HG03060 (cell line): ENCODE data around the gene RAB5IF.
A peak's percentile ranks its signal among the peaks of the same experiment; 100 is the strongest.
"Not testable (repeated sequence)": the region's sequence is repeated elsewhere in the genome, so short reads cannot be mapped to it uniquely, and the experiment has no call there.

ENCODE experiments used
- ATAC-seq: cut with Tn5 transposase; IDR thresholded peaks from one replicate; pipeline ENCODE4 v1.9.1; 2021; ENCODE audit warnings: low read depth, moderate number of reproducible peaks; ENCODE audit not compliant: unreplicated experiment

The RAB5IF gene

DNA sequence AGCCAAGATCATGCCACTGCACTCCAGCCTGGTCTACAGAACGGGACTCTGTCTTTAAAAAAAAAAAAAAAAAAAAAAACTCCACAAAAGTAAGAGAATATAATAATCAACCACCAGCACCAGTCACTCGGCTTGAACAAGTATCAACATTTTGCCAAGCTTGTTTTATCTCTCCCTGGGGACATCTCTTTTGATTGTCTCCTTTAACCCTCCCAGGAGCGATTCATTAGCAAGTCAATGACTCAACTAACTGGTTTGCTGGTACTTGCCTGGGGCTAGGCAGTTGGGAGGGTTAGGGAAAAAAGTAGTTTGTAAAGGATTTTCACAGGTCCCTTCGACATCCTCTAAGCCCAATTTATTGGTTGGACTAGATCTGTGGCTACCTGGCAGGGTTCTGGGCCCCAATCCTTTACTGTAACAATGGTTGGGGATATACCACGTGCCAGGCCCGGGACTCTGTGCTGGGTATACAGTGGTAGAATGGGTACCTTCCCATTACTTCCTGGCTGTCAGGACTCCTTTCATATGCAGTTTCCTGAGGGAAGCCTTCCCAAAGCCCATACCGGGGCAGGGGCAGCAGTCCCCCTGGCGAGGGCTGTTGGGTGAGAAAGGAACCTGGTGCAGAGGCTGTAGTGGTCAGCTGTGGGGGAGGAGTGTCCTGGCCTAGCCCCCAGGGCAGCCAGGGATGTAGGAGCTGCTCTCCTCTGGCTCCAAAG is 20.0 kb upstream of the RAB5IF start:
- ATAC-seq, result no peak

- no peak for ATAC-seq
Observed at GRCh38 chr20:36587388-36588070, 18.1 kb upstream of the RAB5IF start.

DNA sequence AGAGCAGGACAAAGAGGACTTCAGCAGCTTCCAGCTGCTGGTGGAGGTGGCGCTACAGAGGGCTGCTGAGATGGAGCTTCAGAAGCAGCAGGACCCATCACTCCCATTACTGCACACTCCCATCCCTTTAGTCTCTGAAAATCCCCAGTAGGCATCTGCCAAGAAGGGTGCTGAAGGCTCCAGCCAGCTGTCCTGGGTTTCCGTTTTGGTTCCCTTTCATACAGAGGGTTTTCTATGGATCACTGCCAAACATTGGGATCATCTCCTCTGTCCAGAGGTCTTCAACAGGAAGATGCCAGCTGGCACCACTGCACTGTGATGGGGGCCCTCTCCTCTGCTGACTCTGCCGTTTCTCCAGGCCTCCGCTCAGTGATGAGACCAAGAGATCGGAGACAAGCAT is 14.3 kb upstream of the RAB5IF start:
- no peak for ATAC-seq

GRCh38 chr20:36591854-36592641 is 13.5 kb upstream of the RAB5IF start:
- no peak for ATAC-seq

- ATAC-seq, result no peak
Observed at GRCh38 chr20:36593347-36593929, 12.1 kb upstream of the RAB5IF start.

GRCh38 chr20:36599912-36600345 is 5.7 kb upstream of the RAB5IF start:
- ATAC-seq, result no peak

- no peak for ATAC-seq
Observed at GRCh38 chr20:36601540-36601939, 4.0 kb upstream of the RAB5IF start.

- ATAC-seq, result peak; percentile 24
Observed at GRCh38 chr20:36604952-36605398, 604 bp upstream of the RAB5IF start.

DNA sequence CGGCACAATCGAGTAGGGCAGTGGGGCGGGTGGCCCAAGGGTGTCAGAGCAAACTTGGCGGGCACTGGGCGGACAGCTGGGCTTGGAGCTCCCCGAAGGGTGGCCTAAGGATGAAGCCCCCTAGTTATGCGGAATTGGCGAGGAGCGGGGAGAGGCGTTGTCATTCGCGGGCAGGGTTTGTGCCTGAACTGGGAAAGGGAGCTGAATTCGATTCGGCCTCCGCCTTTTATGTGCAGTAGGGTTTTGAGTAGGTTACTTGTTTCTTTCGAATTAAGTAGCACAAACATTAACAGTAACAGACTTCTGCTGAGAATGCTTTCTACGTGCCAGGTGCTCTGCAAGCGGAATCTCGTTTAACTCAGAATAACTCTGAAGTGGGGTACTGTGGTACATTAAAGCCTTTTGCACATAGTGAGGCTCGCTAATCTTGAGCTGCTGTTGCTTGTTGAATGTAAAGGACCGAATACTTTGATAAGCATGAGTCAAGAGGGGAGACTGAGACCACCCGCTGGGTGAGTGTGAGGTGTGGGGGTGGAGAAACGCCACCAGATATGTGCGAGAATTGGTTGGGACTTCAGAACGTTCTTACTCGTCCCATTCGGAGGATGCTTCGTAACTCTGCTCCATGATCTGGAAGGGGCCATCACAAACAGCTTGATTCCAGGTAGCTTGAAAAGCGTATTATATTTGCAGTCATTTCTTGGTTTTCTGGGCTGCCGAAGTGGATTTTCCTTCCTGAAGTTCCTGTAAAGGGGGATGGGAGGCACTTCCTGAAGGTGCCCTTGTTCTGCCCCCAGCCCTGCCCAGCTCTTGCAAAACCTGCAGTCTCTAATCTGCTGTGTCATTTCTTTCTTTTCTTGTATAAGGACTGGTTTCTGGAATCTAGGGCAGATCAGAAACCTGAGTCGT is 833 bp downstream of the RAB5IF start:
- no peak for ATAC-seq

GRCh38 chr20:36607586-36608387 is 2.2 kb downstream of the RAB5IF start:
- ATAC-seq, result no peak

GRCh38 chr20:36608388-36608728 is 2.8 kb downstream of the RAB5IF start:
- not testable (repeated sequence) for ATAC-seq

- no peak for ATAC-seq
Observed at GRCh38 chr20:36611625-36612024, 6.0 kb downstream of the RAB5IF start.

DNA sequence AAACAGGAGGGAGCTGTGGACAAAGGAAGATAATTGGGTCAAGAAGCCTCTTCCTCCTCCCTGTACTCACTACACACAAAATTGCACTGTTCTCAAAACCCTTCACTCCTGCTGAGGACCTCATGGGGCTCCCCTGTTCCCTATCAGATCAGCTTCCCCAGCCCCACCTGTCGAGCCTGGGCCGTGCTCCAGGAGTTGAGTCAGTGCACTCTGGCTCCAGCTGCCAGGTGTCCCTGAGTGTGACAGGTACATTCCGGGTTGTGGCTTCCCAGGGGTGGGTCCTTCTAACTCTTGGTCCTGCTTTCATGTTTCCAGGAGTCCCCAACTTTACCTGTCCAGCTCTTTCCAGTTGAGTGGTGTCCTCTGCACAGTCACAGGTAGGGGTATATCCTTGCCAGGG is 8.4 kb downstream of the RAB5IF start:
- no peak for ATAC-seq

DNA sequence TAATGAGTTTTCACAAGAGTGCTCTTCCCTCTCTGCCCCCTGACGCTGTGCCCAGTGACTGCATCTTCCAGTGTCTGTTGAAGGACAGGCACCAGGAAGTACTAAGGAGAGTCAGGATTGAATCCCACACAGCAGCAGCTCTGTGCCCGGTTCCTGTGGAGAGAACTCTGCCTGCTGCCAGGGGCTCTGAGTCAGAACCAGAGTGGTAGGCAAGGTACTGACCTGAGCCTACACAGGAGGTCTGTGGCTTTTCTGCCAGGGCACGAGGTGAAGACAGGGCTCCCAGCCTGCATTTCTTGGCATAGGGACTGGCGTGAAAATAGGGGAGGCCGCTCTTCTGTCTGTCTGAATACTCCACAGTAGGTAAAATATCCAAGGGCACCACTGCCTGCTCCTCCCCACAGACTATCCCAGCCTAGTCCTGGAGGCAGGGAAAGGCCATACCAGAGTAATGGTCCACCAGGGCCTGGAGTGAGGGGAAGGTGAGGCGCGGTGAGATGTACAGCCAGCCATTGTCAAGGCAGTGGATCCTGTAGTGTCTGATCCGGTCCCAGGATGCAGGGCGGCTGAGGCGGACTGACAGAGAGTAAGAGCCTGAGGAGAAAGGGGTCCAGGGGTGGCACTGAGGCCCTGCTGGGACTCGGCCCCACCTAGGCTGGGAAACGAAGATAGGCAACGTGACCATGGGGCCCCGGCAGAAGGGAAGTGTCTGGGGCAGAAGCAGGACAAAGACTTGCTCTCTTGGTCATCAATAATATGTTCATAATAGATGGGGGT is 9.4 kb downstream of the RAB5IF start:
- ATAC-seq, result no peak

DNA sequence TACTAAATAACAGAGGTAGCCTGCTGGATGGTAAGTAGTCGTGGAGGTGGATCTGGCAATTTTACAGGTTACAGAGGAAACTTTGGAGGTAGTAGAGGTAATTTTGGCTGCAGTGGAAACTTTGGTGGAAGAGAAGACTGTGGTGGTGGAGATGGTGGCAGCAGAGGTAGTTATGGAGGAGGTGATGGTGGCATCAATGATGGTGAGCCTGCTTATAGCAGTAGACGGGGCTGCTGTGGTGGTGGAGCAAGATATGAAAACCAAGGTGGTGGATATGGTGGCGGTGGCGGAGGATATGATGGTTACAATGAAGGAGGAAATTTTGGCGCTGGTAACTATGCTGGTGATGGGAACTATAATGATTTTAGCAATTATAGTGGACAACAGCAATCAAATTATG is 15.3 kb downstream of the RAB5IF start:
- no peak for ATAC-seq

GRCh38 chr20:36623444-36623843 is 17.9 kb downstream of the RAB5IF start:
- ATAC-seq, result no peak

DNA sequence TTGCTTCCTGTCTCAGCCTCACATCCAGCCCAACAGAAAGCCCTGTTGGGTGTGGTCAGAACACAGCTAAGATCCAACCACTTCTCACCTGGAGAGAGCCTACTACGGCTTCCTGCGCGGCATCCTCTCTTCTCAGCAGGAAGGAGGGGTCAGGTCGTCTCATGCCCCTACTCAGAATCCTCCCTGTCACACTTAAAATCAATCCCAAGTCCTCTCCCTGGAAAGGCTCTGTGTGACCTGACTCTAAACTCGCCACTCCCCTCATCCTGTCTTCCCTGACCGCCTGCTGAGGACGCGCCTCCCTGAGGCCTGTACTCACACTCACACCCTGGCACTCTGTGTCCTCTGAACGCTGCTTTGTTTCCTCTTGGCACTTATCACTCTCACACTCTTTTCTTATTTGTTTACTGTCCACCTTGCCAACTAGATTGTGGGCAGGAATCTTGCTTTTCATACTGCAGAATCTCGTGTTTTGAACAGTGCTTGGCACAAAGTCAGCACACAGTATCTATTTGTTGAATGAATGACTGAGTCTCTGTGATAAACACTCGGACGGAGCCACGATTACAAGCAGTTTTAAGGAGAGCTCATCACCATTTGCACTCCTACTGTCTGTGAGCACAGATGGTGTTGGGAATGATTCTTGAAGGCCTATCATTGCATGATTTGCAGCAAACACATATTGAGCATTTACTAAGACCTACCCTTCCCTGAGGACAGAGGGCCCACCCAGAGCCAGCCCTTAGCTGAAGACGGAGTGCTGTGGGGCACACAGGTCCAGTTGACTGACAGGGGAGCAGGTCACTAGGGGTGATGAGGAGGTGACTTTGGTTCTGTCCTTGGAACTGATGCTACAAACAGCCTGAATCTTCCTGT is 18.7 kb downstream of the RAB5IF start:
- ATAC-seq, result no peak

- ATAC-seq, result no peak
Observed at GRCh38 chr20:36624944-36625324, 19.4 kb downstream of the RAB5IF start.
